Activated CD8-positive, alpha-beta memory T cell treated with anti-CD3 and anti-CD28 coated beads, Interleukin-2, amount 50 U/mL, for 4 hours (primary cell): Measurements from ENCODE around the gene ATXN2L.
"Not testable (repeated sequence)": the region's sequence is repeated elsewhere in the genome, so short reads cannot be mapped to it uniquely, and the experiment has no call there.

Experiments used
- DNase-seq: peaks from one replicate; pipeline ENCODE4 v3.0.0-alpha.2; 2020

Gene ATXN2L

GRCh38 chr16:28874406-28874805 is 51.6 kb downstream of the ATXN2L start:
- DNase-seq, result no peak

DNA sequence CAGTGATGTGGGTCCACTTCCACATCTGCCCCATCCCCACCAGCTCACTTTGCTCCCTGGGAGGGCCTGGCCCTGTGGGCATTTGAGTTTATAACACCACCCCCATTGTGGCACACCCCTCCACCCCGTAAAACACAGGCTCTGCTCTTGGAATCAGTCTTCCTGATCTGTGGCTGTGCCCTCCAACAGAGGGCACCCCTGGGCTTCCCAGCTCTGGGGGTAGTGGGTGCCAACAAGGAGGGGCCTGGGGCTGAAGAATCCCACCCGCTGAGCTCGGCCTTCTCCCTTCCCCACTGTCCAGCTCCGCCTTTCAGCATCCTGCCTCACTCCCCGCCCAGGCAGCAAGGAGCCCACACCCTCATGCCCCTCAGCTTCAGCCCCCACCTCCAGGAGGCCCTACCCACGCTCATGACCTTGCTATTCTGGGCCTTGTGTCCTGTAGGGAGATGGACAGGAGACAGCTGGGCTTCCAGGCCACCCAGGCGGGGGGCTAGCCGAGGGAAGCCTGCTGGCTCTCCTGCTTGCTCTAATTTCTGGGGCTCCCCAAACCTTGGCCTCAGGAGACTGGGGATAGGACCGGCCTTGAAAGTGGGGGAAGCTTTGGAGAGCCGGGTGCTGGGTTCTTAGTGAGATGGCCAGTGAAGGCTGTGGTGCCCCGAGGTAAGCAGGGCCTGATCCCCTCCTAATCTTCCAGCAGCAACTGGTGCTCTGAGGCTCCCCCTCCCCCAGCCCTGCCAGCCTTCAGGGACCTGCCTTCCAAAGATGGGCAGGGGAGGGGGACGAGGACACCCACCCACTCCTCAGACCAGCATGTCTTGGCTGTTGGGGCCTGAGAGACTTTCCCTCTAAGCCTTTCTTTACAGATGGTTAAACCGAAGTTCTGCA is 52.6 kb downstream of the ATXN2L start:
- no peak for DNase-seq

- no peak for DNase-seq
Observed at GRCh38 chr16:28876019-28876659, 53.3 kb downstream of the ATXN2L start.

- DNase-seq, result no peak
Observed at GRCh38 chr16:28876973-28877654, 54.3 kb downstream of the ATXN2L start.

DNA sequence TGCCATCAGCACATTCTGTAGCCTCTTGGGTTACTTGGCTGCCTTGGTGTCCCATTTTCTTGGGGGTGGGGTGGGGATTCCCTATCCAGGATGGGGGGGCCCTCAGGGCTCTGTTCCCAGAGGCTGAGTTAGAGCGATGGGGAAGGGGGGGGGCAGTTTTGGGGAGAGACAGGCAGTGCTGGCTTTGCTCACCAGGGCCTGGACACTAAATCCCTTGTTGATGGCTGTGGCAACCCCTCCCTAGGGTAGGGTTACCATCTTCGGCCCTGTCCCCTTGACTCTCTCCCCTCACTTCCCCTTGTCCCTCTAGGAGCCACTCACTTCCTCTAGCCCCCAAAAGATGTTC is 54.8 kb downstream of the ATXN2L start:
- DNase-seq, result no peak

DNA sequence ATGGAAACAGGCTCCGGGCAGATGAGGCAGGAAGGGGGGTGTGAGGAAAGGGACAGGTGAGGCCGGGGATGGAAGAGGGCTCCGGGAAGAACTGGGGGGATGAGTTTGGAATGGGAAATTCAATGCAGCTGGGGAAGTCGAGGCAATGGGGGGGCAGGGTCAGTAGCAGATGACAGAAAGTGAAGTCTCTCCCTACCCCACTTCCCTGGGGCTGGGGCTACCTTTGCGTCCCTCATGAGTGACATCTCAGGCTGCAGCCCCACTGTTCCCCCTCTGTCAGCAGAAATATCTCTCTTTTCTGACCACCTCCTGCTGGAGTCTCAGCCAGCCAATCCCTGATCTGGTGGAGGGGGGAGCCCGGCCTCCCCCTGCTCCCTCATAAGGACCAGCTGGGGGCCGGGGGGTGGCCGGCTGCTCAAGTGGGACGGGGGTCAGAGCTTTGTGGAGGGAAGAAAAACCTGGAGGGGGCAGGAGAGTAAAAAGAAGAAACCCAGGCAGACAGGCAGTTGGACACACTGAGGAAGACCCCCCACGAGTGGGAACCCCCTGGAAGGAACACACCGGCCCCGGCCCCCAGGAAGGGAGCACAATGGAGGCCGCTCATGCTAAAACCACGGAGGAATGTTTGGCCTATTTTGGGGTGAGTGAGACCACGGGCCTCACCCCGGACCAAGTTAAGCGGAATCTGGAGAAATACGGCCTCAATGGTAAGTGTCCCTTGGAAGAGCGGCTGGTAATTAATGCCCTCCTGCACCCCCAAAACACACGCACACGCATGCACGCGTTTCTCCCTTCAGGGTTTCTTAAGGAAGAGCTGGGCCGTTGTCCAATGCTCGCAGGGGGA is 55.5 kb downstream of the ATXN2L start, which contains the start of gene ATP2A1:
Gene ATP2A1, plus strand, starts transcription at position 406 of the 844 bp plus-strand sequence. Its CDS starts 184 bp downstream, at position 590.
- DNase-seq, result no peak

DNA sequence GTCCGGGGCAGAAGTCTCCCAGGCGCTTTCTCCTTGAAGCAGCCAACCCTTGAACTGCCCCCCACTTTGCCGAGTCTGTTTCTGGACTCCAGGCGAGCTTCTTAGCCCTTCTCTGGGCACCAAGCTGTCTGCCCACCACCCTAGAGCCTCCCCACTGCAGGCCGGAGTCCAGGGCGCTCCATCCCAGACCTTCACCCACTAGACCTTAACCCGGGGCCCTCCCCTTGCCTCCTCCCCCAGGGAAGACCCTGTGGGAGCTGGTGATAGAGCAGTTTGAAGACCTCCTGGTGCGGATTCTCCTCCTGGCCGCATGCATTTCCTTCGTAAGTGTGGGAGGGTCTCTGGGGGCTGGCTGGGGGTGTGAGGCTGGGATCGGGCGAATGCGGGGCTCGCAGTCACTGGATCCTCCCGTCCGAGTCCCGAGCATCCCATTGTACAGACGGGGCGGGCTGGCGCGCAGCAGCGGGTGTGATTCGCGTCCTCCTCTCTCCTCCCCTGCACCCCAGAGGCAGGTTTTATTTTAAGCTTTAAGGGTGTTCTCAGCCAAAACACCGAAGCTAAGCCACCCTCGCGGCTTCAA is 56.6 kb downstream of the ATXN2L start:
- DNase-seq, result no peak

DNA sequence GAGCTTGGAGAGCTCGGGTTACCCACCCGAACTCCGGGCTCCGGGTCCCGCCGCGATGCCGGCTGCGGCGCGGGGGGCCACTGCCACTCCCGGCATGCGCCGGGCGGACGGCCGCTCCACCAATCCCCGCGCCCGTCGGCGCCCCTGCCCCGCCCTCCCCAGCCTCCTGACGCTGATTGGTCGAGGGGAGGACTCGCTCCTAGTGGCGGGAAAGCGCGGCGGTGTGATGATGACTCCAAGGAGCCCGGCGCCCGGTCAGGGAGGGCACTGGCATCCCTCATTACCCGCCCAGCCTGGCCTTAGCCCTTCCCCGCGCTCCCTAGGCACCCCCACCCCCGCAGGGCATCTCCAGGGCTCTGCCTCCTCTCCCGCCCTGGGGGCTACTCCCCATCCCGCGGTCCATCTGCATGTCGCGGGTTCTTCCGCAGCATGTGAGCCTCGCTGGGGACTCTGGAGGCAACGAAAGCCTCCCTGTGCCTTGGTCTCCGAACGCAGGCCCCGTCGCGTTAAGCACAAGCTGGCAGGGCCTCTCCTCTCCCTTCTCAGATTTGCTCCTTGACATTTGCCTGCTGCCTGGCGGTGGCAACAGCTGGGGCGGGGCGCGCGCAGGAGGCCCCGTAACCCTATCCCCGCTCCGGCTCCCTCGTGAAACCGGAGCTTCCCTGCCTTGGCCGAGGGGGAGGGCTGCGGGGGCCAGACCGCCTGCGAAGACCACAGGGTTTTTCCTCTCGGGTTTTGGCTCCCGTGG is 57.2 kb downstream of the ATXN2L start:
- peak; percentile 89 for DNase-seq

- DNase-seq, result no peak
Observed at GRCh38 chr16:28880589-28880915, 57.8 kb downstream of the ATXN2L start.

DNA sequence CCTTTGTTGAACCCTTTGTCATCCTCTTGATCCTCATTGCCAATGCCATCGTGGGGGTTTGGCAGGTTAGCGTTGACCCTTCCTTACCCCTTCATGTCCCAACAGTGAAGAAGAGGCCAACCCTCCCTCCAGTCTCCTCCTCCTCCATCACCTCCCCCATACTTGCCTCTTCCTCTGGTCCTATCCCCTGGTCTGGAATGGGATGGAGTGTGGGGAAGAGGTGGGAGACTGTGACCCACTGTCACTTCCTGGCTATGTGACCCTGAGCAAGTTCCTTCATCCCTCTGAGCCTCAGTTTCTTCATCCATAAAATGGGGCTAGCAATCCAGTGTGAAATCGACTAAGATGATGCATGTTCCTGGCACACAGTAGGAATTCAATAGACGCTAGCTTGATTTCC is 58.2 kb downstream of the ATXN2L start:
- DNase-seq, result no peak

- DNase-seq, result not testable (repeated sequence)
Observed at GRCh38 chr16:28881565-28881964, 58.8 kb downstream of the ATXN2L start.

GRCh38 chr16:28882551-28883160 is 59.9 kb downstream of the ATXN2L start:
- DNase-seq, result no peak

DNA sequence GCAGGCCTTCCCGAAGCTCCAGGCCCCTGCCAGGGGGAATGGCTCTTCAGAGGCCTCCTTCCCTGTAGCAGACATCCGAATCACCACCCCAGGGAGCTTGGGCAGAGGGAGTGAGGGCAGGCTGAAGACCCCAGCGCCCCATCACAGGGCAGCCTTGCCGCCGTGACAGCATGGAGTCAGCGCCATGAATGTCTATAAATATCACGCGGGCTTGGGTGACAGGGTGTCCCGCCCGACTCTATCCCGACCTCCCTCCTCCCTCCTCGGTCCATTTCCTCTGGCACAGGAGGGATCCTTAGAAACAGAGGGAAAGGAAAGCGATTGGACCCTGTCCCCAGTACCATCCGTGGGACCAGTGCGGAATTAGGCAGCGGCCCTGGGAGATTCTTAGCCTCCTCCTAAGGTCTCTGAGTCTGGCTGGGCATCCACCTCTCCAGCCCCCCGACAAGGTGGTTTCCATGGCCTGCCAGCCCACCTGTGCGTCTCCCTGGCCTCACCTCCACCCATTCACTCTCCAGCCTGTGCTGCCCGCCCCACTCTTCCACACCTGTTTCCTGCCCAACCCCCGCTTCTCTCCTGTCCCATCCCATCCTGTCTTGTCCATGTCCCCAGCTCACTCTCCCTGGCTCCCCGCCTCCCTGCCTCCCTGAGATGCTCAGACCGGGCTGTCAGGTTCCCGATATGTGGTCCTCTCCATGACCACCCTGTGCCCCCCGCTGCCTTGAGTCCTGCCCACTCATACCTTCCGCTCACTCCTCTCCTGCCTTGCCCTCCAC is 60.6 kb downstream of the ATXN2L start:
- no peak for DNase-seq

DNA sequence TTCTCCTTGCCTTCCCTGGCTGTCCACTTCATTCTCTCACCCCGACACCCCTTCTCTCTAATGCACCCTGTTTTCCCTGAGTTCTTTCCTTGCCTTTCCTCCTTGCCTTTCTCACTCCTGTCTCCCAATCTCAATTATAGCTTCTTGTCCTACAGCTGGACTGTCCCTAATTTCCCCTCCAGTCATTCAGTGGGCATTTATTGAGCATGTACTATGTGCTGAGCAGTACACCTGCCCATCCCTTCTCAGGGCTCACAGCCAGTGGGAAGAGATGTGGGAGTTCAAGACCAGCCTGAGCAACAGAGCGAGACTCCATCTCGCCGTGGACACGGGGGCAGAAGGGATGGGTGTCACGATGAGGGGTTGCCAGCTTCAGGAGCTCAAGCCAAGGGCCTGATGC is 61.2 kb downstream of the ATXN2L start:
- DNase-seq, result no peak
